Measurements from ENCODE around the gene DNAJC11. TPM values are rescaled to one million over a fixed set of nuclear protein-coding genes. Genes with fewer than 3 reads are reported as not detected.
A peak's percentile ranks its signal among the peaks of the same experiment; 100 is the strongest.

The DNAJC11 gene
- total RNA-seq, 1 donor from 2014 or later = 74.1 TPM

- Mint-ChIP-seq H3K4me3 (ENCODE audit: unreplicated experiment) (no peak overlapping the region), H3K27me3 (ENCODE audit: unreplicated experiment) (peaks cover 9% of the 10 kb centered on the region), H3K36me3 (ENCODE audit: unreplicated experiment) (no peaks in the 10 kb centered on the region), H3K4me1 (ENCODE audit: low read depth, unreplicated experiment) (peaks cover 12% of the 10 kb centered on the region), H3K27ac (ENCODE audit: unreplicated experiment) (no peak overlapping the region), H3K9me3 (ENCODE audit: unreplicated experiment) (peaks cover 2% of the 10 kb centered on the region)
- no peak for DNase-seq
- no peak for TF ChIP-seq CTCF (IDR thresholded peaks at IDR 0.05; ENCODE audit: partially characterized antibody, unreplicated experiment)
Observed at GRCh38 chr1:6587261-6588005, 114.2 kb downstream of the DNAJC11 start.

- peaks cover 9% of the 10 kb centered on the region for H3K27me3 Mint-ChIP-seq (ENCODE audit: unreplicated experiment)
- TF ChIP-seq CTCF (IDR thresholded peaks at IDR 0.05; ENCODE audit: partially characterized antibody, unreplicated experiment) = no peak
- H3K9me3 Mint-ChIP-seq (ENCODE audit: unreplicated experiment) = peaks cover 2% of the 10 kb centered on the region
- no peak overlapping the region for H3K4me3 Mint-ChIP-seq (ENCODE audit: unreplicated experiment)
- DNase-seq = no peak
- H3K36me3 Mint-ChIP-seq (ENCODE audit: unreplicated experiment) = no peaks in the 10 kb centered on the region
- H3K4me1 Mint-ChIP-seq (ENCODE audit: low read depth, unreplicated experiment) = peaks cover 9% of the 10 kb centered on the region
- no peak overlapping the region for H3K27ac Mint-ChIP-seq (ENCODE audit: unreplicated experiment)
Observed at GRCh38 chr1:6586404-6586816, 115.2 kb downstream of the DNAJC11 start.

DNA sequence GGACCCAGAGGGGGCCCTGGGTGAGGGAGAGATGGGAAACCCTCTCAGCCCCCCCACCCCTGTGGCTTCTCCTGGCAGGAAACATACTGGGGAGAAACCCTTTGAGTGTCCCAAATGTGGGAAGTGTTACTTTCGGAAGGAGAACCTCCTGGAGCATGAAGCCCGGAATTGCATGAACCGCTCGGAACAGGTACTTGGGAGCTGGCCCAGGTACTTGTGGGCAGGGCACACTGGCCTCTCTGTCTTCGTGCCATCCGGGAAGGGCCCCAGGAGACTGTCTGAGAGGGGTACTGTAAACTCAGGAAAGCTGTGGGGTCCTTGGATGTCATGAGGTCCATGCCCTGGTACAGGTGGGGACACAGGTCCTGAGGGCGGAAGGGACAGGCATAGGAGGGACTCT, 115.8 kb downstream of the DNAJC11 start:
- Mint-ChIP-seq H3K9me3 (ENCODE audit: unreplicated experiment) (peaks cover 2% of the 10 kb centered on the region), H3K36me3 (ENCODE audit: unreplicated experiment) (no peaks in the 10 kb centered on the region), H3K27ac (ENCODE audit: unreplicated experiment) (no peak overlapping the region), H3K4me3 (ENCODE audit: unreplicated experiment) (no peak overlapping the region), H3K27me3 (ENCODE audit: unreplicated experiment) (peaks cover 9% of the 10 kb centered on the region), H3K4me1 (ENCODE audit: low read depth, unreplicated experiment) (peaks cover 10% of the 10 kb centered on the region)
- DNase-seq = no peak
- no peak for TF ChIP-seq CTCF (IDR thresholded peaks at IDR 0.05; ENCODE audit: partially characterized antibody, unreplicated experiment)

DNA sequence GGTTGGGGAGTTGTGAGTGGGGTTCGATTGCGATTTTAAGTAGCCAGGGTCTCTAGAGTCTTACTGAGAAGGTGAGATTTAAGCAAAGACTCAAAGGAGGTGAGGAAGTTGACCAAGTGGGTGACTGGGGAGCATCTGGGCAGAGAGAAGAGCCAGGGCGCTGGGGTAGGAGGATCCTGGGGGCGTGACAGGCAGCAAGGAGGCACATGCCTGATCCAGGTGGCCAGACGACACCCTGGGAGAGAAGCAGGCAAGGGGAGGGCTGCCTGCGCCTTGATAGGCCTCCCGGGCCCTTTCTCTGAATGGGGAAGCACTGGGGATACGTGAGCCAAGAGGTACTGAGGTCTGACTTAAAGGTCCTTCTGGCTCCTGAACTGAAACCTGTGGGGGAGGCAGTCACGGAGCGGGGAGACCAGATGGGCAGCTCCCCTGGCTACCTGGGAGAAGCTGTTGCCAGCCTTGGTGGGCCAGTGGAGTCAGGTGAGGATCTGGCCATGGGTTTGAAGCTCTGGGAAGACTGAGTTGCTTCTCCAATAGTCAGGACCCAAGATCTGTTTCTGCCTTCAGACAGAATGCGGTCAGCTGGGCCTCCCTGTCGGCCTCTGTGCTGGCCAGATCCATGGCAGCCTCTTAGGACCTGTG, 116.4 kb downstream of the DNAJC11 start:
- peak overlapping the region; percentile 3 for H3K27ac Mint-ChIP-seq (ENCODE audit: unreplicated experiment)
- H3K4me3 Mint-ChIP-seq (ENCODE audit: unreplicated experiment) = peak overlapping the region; percentile 8
- peaks cover 14% of the 10 kb centered on the region for H3K4me1 Mint-ChIP-seq (ENCODE audit: low read depth, unreplicated experiment)
- TF ChIP-seq CTCF (IDR thresholded peaks at IDR 0.05; ENCODE audit: partially characterized antibody, unreplicated experiment) = no peak
- H3K36me3 Mint-ChIP-seq (ENCODE audit: unreplicated experiment) = no peaks in the 10 kb centered on the region
- DNase-seq = no peak
- peaks cover 4% of the 10 kb centered on the region for H3K27me3 Mint-ChIP-seq (ENCODE audit: unreplicated experiment)
- H3K9me3 Mint-ChIP-seq (ENCODE audit: unreplicated experiment) = peaks cover 2% of the 10 kb centered on the region

Other genes with a start within 250 kb of the DNAJC11 start
- gene TNFRSF25, start 235.6 kb downstream of the DNAJC11 start, total RNA-seq (ENCODE audit: unreplicated experiment) = 47.5 TPM
- 53.0 TPM for gene PLEKHG5, start 210.1 kb downstream of the DNAJC11 start, total RNA-seq (ENCODE audit: unreplicated experiment)
- gene NOL9, start 147.3 kb downstream of the DNAJC11 start, total RNA-seq (ENCODE audit: unreplicated experiment) = 34.5 TPM
- gene TAS1R1, start 146.5 kb downstream of the DNAJC11 start, total RNA-seq (ENCODE audit: unreplicated experiment) = not detected
- gene ZBTB48, start 121.8 kb downstream of the DNAJC11 start, total RNA-seq (ENCODE audit: unreplicated experiment) = 39.0 TPM
- gene KLHL21, start 98.9 kb downstream of the DNAJC11 start, total RNA-seq (ENCODE audit: unreplicated experiment) = 9.2 TPM
- 13.2 TPM for gene PHF13, start 88.1 kb downstream of the DNAJC11 start, total RNA-seq (ENCODE audit: unreplicated experiment)
- 30.2 TPM for gene THAP3, start 76.9 kb downstream of the DNAJC11 start, total RNA-seq (ENCODE audit: unreplicated experiment)
- 77.2 TPM for gene CAMTA1, start 83.6 kb upstream of the DNAJC11 start, total RNA-seq (ENCODE audit: unreplicated experiment)